Gastroesophageal sphincter (tissue), 4 donors: ENCODE data around the gene GK. TPM values are rescaled to one million over a fixed set of nuclear protein-coding genes. Genes with fewer than 3 reads are reported as not detected.

Experiments used
- ATAC-seq: fragments of 150-250 bp; one replicate; pipeline ENCODE4 v1.9.1; 2016; ENCODE audit warnings: mild to moderate bottlenecking, moderate library complexity
- H3K27ac ChIP-seq, 4 donors: fragments of 200-600 bp; sonication (generic) in 3 of 4; 1 replicate in 3 of 4; 2 replicates in 1 of 4; pipeline ENCODE4 v1.5.1; 2016 to 2019
- H3K27me3 ChIP-seq: fragments of 200-600 bp; sonication (generic); one replicate; pipeline ENCODE4 v1.5.1; 2019
- H3K36me3 ChIP-seq, 2 donors: fragments of 200-600 bp; sonication (generic); one replicate each; pipeline ENCODE4 v1.5.1; 2019; ENCODE audit warnings: control low read depth in 1 of 2
- H3K4me1 ChIP-seq, 3 donors: fragments of 200-600 bp; sonication (generic); 1 replicate in 2 of 3; 2 replicates in 1 of 3; pipeline ENCODE4 v1.5.1; 2016 to 2019; ENCODE audit warnings: control low read depth in 2 of 3
- H3K4me3 ChIP-seq, 2 donors: fragments of 200-600 bp; sonication (generic); one replicate each; pipeline ENCODE4 v1.5.1; 2019; ENCODE audit warnings: mild to moderate bottlenecking in 1 of 2, moderate library complexity in 1 of 2
- H3K9me3 ChIP-seq, 3 donors: fragments of 200-600 bp; sonication (generic); one replicate each; pipeline ENCODE4 v1.5.1; 2017 to 2019; ENCODE audit warnings: control low read depth in 2 of 3
- EP300 ChIP-seq: sonication (generic); formaldehyde crosslinking; IDR thresholded peaks from one replicate; pipeline ENCODE4 v1.6.1; 2017; ENCODE audit warnings: antibody characterized with exemption, mild to moderate bottlenecking
- POLR2A ChIP-seq, 2 donors: fragments of 450-650 bp; IDR thresholded peaks; one replicate each; pipeline ENCODE4 v1.6.1; 2017; ENCODE audit warnings: antibody characterized with exemption in 2 of 2, mild to moderate bottlenecking in 2 of 2, moderate library complexity in 1 of 2
- POLR2AphosphoS5 ChIP-seq: sonication (generic); formaldehyde crosslinking; IDR thresholded peaks from one replicate; pipeline ENCODE4 v1.6.1; 2017; ENCODE audit warnings: antibody characterized with exemption
- WGBS, 2 donors: methylation state at CpG; one replicate each; pipeline ENCODE4 v1.1.5; 2018; ENCODE audit warnings: low coverage in 1 of 2; 5-methylcytosine and 5-hydroxymethylcytosine counted together
- total RNA-seq, 4 donors: library from RNA; depleted of rRNA; stranded (reverse); fragments of >200 nt; gene quantifications; one replicate each; pipeline ENCODE4 v1.1.0, GENCODE V29; 2016
- TF ChIP-seq, protein P1 (sequence below), 4 experiments: fragments of 200-600 bp in 2 of 4; fragments of 450-650 bp in 2 of 4; sonication (generic) in 1 of 4; IDR thresholded peaks; one replicate each; pipeline ENCODE4 v1.5.1; 2017 to 2019; ENCODE audit warnings: antibody characterized with exemption in 4 of 4, mild to moderate bottlenecking in 2 of 4, moderate library complexity in 2 of 4

GK gene
- total RNA-seq, 4 donors from 2014 or later, result 3.4 to 9.6 (median 5.6) TPM

DNA sequence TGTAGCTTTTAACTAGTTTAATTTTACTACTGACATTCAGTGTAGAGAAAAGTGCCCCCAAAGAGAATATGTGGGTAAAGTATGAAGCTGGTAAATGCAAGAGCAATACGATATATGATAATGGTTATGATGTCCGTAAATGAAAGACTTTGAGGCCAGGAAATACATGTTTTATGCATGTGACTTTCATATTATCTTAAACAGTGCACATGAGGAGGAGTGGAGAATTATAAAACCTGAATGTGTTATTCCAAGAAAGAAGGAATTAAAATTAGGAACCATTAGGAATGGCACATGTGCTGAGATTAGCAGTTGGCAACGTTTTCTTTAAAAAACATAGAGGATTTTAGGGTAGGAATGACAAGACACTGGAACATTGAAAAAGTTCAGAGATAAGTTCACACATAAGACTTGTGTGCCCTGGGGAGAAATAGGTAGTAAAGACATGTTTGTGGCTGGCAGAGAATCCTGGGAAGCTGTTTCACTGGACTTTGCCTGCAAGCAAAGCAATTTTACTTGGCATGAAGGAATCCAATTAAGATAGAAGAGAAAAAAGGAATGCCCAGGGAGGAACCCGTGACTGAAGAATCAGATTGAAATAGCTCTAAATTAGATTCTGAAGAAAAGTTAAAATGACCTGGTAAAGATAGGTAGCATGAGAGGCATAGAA is 20.0 kb downstream of the GK start:
- Histone ChIP-seq H3K27ac (no peak overlapping the region), H3K27me3 (no peaks in the 10 kb centered on the region), H3K9me3 (no peaks in the 10 kb centered on the region), H3K4me1 (no peaks in the 10 kb centered on the region), H3K4me3 (no peak overlapping the region), H3K36me3 (no peaks in the 10 kb centered on the region)
- TF ChIP-seq POLR2AphosphoS5 (no peak), EP300 (no peak), POLR2A (IDR thresholded peaks at IDR 0.05) (no peak)
- TF ChIP-seq, protein P1, sequence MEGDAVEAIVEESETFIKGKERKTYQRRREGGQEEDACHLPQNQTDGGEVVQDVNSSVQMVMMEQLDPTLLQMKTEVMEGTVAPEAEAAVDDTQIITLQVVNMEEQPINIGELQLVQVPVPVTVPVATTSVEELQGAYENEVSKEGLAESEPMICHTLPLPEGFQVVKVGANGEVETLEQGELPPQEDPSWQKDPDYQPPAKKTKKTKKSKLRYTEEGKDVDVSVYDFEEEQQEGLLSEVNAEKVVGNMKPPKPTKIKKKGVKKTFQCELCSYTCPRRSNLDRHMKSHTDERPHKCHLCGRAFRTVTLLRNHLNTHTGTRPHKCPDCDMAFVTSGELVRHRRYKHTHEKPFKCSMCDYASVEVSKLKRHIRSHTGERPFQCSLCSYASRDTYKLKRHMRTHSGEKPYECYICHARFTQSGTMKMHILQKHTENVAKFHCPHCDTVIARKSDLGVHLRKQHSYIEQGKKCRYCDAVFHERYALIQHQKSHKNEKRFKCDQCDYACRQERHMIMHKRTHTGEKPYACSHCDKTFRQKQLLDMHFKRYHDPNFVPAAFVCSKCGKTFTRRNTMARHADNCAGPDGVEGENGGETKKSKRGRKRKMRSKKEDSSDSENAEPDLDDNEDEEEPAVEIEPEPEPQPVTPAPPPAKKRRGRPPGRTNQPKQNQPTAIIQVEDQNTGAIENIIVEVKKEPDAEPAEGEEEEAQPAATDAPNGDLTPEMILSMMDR (IDR thresholded peaks at IDR 0.05), result no peak
- WGBS, 2 donors, result 70% methylated on average over 4 of the region's 4 CpGs
- no peak for ATAC-seq

DNA sequence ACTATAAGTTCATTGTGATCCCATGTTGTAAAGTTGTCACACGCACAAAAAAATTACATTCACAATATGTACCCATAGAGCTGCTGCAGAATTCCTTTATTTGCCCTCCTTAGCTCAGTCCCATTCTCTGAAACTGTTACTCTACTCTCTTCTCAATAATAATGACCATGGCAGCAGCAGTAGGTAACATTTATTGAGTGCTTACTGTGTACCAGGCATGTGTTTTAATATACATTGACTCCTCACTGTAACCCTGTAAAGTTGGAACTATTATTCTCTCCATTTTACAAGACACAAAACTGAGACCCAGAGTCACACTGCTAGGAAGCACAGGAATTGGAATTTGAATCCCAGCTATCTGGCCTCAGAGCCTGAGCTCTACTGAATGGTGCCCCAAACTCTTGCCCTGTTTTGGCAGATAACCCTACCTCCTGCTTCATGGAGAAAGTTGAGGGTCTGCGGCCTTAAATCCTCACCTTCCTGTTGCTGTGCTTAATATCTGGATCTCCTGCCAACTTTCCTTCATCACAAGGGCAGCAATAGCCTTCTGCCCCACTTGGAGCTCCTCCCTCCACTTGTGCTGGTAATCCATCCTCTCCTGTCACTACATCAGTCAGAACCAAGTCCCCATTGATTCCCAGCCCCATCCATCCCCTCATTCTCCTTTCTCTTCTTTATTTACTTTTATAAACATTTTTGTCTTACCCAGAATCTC is 20.8 kb downstream of the GK start:
- Histone ChIP-seq H3K4me1 (no peaks in the 10 kb centered on the region), H3K36me3 (no peaks in the 10 kb centered on the region), H3K27ac (no peak overlapping the region), H3K9me3 (no peaks in the 10 kb centered on the region), H3K4me3 (no peak overlapping the region), H3K27me3 (no peaks in the 10 kb centered on the region)
- ATAC-seq, result no peak
- WGBS, 2 donors, result 79 to 100% methylated on average over 1 to 2 of the region's 2 CpGs
- TF ChIP-seq, protein P1 (IDR thresholded peaks at IDR 0.05), result no peak
- no peak for TF ChIP-seq EP300
- TF ChIP-seq POLR2A (IDR thresholded peaks at IDR 0.05), result no peak
- no peak for TF ChIP-seq POLR2AphosphoS5

DNA sequence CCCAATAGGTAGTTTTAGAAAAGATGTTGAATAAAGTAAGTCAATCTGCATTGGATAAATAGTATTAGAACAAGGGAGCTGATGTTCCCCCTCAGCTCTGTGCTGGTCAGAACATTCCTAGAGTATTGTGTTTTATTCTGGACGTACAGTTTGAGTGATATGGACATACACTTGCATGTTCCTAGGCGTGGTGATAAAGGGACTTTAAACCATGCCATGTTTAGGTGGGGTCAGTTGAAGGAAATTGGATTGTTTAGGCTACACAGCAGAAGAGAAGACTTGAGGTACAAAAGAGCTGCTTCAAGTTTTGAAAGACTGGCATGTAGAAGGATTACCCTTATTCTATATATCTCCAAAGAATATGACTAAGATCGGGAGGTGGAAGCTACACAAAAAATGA is 21.6 kb downstream of the GK start:
- Histone ChIP-seq H3K36me3 (no peaks in the 10 kb centered on the region), H3K27me3 (no peaks in the 10 kb centered on the region), H3K27ac (no peak overlapping the region), H3K4me1 (no peaks in the 10 kb centered on the region), H3K4me3 (no peak overlapping the region), H3K9me3 (no peaks in the 10 kb centered on the region)
- no peak for ATAC-seq
- TF ChIP-seq POLR2AphosphoS5, result no peak
- TF ChIP-seq, protein P1 (IDR thresholded peaks at IDR 0.05), result no peak
- TF ChIP-seq POLR2A (IDR thresholded peaks at IDR 0.05), result no peak
- TF ChIP-seq EP300, result no peak
- WGBS, 2 donors, result 71 to 100% methylated on average over 1 to 3 of the region's 3 CpGs

DNA sequence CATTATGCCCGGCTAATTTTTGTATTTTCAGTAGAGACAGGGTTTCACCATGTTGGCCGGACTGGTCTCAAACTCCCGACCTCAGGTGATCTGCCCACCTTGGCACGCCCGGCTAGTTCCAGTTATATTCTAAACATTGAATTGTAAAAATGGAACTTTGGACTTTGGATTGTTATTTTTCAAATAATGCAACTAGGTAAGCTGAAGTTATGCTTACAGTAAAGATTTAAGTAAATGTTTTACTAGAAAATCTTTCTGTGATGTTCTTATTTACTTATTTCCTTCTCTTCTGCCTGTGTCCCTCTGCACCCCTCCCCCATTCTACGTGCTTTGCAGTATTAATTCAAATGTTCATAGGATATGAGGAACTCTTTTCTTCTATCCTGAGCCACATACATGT is 26.1 kb downstream of the GK start:
- 73 to 100% methylated on average over 1 to 5 of the region's 6 CpGs for WGBS, 2 donors
- Histone ChIP-seq H3K27me3 (no peaks in the 10 kb centered on the region), H3K36me3 (no peaks in the 10 kb centered on the region), H3K27ac (no peak overlapping the region), H3K4me1 (no peaks in the 10 kb centered on the region), H3K9me3 (no peaks in the 10 kb centered on the region), H3K4me3 (no peak overlapping the region)
- ATAC-seq, result no peak
- TF ChIP-seq EP300 (no peak), POLR2A (IDR thresholded peaks at IDR 0.05) (no peak), POLR2AphosphoS5 (no peak)
- TF ChIP-seq, protein P1 (IDR thresholded peaks at IDR 0.05), result no peak

DNA sequence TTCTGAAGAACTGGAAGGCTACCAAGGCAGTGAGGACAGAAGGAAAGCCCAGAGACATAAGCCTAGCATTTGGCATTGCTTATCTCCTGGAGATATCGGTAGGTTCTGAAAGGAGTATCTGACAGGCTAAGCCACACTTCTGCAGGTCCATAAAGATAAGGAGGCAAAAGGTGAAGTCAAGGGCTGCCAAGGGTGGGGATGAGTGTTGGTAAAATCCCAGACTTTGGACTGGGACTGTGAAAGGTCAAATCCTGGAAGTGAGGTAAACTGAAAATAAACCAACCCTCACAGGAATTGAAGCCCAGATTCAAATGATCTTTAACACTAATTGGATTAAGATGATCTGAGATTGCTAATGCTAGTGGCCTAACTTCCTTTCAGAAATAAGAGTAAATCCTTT is 27.4 kb downstream of the GK start:
- Histone ChIP-seq H3K27ac (no peak overlapping the region), H3K36me3 (no peaks in the 10 kb centered on the region), H3K4me1 (no peaks in the 10 kb centered on the region), H3K4me3 (no peak overlapping the region), H3K27me3 (no peaks in the 10 kb centered on the region), H3K9me3 (no peaks in the 10 kb centered on the region)
- no peak for TF ChIP-seq POLR2AphosphoS5
- TF ChIP-seq, protein P1 (IDR thresholded peaks at IDR 0.05), result no peak
- TF ChIP-seq EP300, result no peak
- TF ChIP-seq POLR2A (IDR thresholded peaks at IDR 0.05), result no peak
- ATAC-seq, result no peak
- 67 to 100% methylated on average over 1 of the region's 1 CpG for WGBS, 2 donors
